H1 (cell line): ENCODE results near the gene BACE2. TPM values are rescaled to one million over a fixed set of nuclear protein-coding genes. Genes with fewer than 3 reads are reported as not detected.

ENCODE experiments used
- CTCF ChIA-PET: fragments of 300-600 bp; sonication (Branson Sonifier 250); formaldehyde crosslinking; loops from one replicate; lab custom pipeline; 2021; ENCODE audit not compliant: partially characterized antibody; lab: Charles Lee
- POLR2A ChIA-PET: fragments of 300-600 bp; sonication (Branson Sonifier 250); formaldehyde crosslinking; loops from one replicate; lab custom pipeline; 2021; ENCODE audit warnings: inconsistent platforms; ENCODE audit not compliant: partially characterized antibody; lab: Charles Lee
- DNase-seq, 2 experiments: peaks; one replicate each; pipeline versions ENCODE4 v3.0.0 to v3.0.0-alpha.2; 2010 to 2022; ENCODE audit warnings: low spot score in 2 of 2, low read depth in 1 of 2, mixed read lengths in 1 of 2
- FAIRE-seq: peaks from 2 replicates; lab custom pipeline; 2011; peaks lifted over from hg19 to GRCh38; lab: Jason Lieb, UNC
- H2AFZ ChIP-seq: 2 replicates; pipeline ENCODE4 v1.8.1; 2012; ENCODE audit warnings: low read length, inconsistent platforms
- H2AK5ac ChIP-seq: 2 replicates; pipeline ENCODE4 v1.6.1; 2013; ENCODE audit warnings: low read depth, low read length
- H2BK120ac ChIP-seq: replicated peaks from 2 replicates; pipeline ENCODE3; 2013; ENCODE audit warnings: low read depth, low read length, inconsistent platforms
- H2BK12ac ChIP-seq: 2 replicates; pipeline ENCODE4 v1.6.1; 2013; ENCODE audit warnings: low read depth, low read length
- H2BK15ac ChIP-seq: 2 replicates; pipeline ENCODE4 v1.6.1; 2013; ENCODE audit warnings: low read length
- H2BK20ac ChIP-seq: 2 replicates; pipeline ENCODE4 v1.6.1; 2013; ENCODE audit warnings: low read length
- H2BK5ac ChIP-seq: 2 replicates; pipeline ENCODE4 v1.6.1; 2013; ENCODE audit warnings: low read depth, low read length
- H3K14ac ChIP-seq: 2 replicates; pipeline ENCODE4 v1.6.1; 2013; ENCODE audit warnings: inconsistent platforms; ENCODE audit not compliant: insufficient read length
- H3K18ac ChIP-seq: 2 replicates; pipeline ENCODE4 v1.6.1; 2013; ENCODE audit warnings: low read length; ENCODE audit errors: extremely low read depth
- H3K23ac ChIP-seq: 2 replicates; pipeline ENCODE4 v1.6.1; 2013; ENCODE audit warnings: inconsistent platforms; ENCODE audit not compliant: insufficient read length
- H3K23me2 ChIP-seq: 2 replicates; pipeline ENCODE4 v1.6.1; 2013; ENCODE audit warnings: low read depth, low read length
- H3K27ac ChIP-seq: 2 replicates; pipeline ENCODE4 v1.6.1; 2011; ENCODE audit warnings: low read depth, low read length, inconsistent platforms
- H3K27me3 ChIP-seq, 4 experiments: replicated peaks in 1 of 4; 1 replicate in 1 of 4; 2 replicates in 3 of 4; pipeline versions ENCODE4 v1.6.1 to v1.8.1; 2011 to 2013; ENCODE audit warnings: low read length in 3 of 4, mild to moderate bottlenecking in 3 of 4, inconsistent platforms in 2 of 4, mixed read lengths in 2 of 4, moderate library complexity in 1 of 4; ENCODE audit not compliant: control insufficient read depth in 3 of 4, insufficient read depth in 3 of 4; ENCODE audit errors: extremely low read depth in 1 of 4
- H3K36me3 ChIP-seq, 4 experiments: 2 replicates each; pipeline versions ENCODE4 v1.6.1 to v1.8.1; 2011 to 2013; ENCODE audit warnings: mild to moderate bottlenecking in 4 of 4, low read length in 3 of 4, moderate library complexity in 2 of 4, control low read depth in 1 of 4, inconsistent platforms in 1 of 4; ENCODE audit not compliant: insufficient read depth in 4 of 4, control insufficient read depth in 2 of 4
- H3K4ac ChIP-seq: replicated peaks from 2 replicates; pipeline ENCODE3; 2013; ENCODE audit warnings: low read length, low read depth, mixed read lengths, inconsistent platforms; ENCODE audit not compliant: insufficient read length
- H3K4me1 ChIP-seq, 4 experiments: replicated peaks in 1 of 4; 1 replicate in 1 of 4; 2 replicates in 3 of 4; pipeline versions ENCODE4 v1.6.1 to v1.8.1; 2011 to 2013; ENCODE audit warnings: low read length in 3 of 4, inconsistent platforms in 2 of 4, mixed read lengths in 1 of 4; ENCODE audit not compliant: insufficient read depth in 4 of 4, control insufficient read depth in 3 of 4
- H3K4me2 ChIP-seq, 2 experiments: 2 replicates each; pipeline versions ENCODE4 v1.6.1 to v1.8.1; 2011 to 2013; ENCODE audit warnings: low read depth in 2 of 2, low read length in 2 of 2, control low read depth in 1 of 2, inconsistent platforms in 1 of 2, mild to moderate bottlenecking in 1 of 2; ENCODE audit not compliant: insufficient read depth in 1 of 2
- H3K4me3 ChIP-seq, 4 experiments: fragments of 200-600, 300-600 bp in 1 of 4; sonication (generic), shearing (Covaris generic), sonication (Bioruptor Twin) in 1 of 4; 2 replicates each; pipeline versions ENCODE4 v1.5.1 to v1.8.1; 2011 to 2016; ENCODE audit warnings: low read length in 4 of 4, low read depth in 3 of 4, control low read depth in 2 of 4, inconsistent platforms in 2 of 4, mild to moderate bottlenecking in 2 of 4, mixed read lengths in 1 of 4, moderate library complexity in 1 of 4; ENCODE audit not compliant: insufficient read depth in 2 of 4; ENCODE audit errors: extremely low read depth in 1 of 4
- H3K56ac ChIP-seq: replicated peaks from 2 replicates; pipeline ENCODE3; 2013; ENCODE audit warnings: low read depth, mild to moderate bottlenecking, mixed read lengths, low read length, inconsistent platforms; ENCODE audit not compliant: insufficient read length
- H3K79me1 ChIP-seq: 2 replicates; pipeline ENCODE4 v1.6.1; 2013; ENCODE audit warnings: low read depth, low read length, control low read depth
- H3K79me2 ChIP-seq, 2 experiments: 2 replicates each; pipeline versions ENCODE4 v1.6.1 to v1.8.1; 2012 to 2013; ENCODE audit warnings: low read length in 2 of 2, mild to moderate bottlenecking in 2 of 2, inconsistent platforms in 1 of 2; ENCODE audit not compliant: insufficient read depth in 2 of 2, control insufficient read depth in 1 of 2
- H3K9ac ChIP-seq, 4 experiments: replicated peaks in 1 of 4; 1 replicate in 1 of 4; 2 replicates in 3 of 4; pipeline versions ENCODE4 v1.6.1 to v1.8.1; 2011 to 2013; ENCODE audit warnings: low read depth in 3 of 4, low read length in 3 of 4, control low read depth in 2 of 4, mild to moderate bottlenecking in 2 of 4, moderate library complexity in 2 of 4, inconsistent platforms in 1 of 4; ENCODE audit errors: extremely low read depth in 1 of 4
- H3K9me3 ChIP-seq, 2 experiments: 2 replicates each; pipeline versions ENCODE4 v1.6.1 to v1.8.1; 2012 to 2013; ENCODE audit warnings: mild to moderate bottlenecking in 2 of 2, moderate library complexity in 2 of 2, control low read depth in 1 of 2, inconsistent platforms in 1 of 2, low read depth in 1 of 2, low read length in 1 of 2, mixed read lengths in 1 of 2; ENCODE audit not compliant: insufficient read depth in 2 of 2
- H4K20me1 ChIP-seq, 2 experiments: replicated peaks in 1 of 2; 2 replicates each; pipeline versions ENCODE3 to v1.8.1; 2011 to 2013; ENCODE audit warnings: inconsistent platforms in 2 of 2, low read length in 2 of 2, mild to moderate bottlenecking in 1 of 2; ENCODE audit not compliant: insufficient read depth in 2 of 2, control insufficient read depth in 1 of 2
- H4K5ac ChIP-seq: 2 replicates; pipeline ENCODE4 v1.6.1; 2013; ENCODE audit warnings: low read length, low read depth, mixed read lengths, inconsistent platforms; ENCODE audit not compliant: insufficient read length
- H4K8ac ChIP-seq: 2 replicates; pipeline ENCODE4 v1.8.0; 2013; ENCODE audit warnings: mild to moderate bottlenecking, moderate library complexity, low read length, inconsistent platforms; ENCODE audit not compliant: insufficient read depth; ENCODE audit errors: extremely low read depth
- H4K91ac ChIP-seq: replicated peaks from 2 replicates; pipeline ENCODE3; 2013; ENCODE audit warnings: low read length, mixed read lengths, inconsistent platforms; ENCODE audit not compliant: insufficient read length
- CHD2 ChIP-seq: IDR thresholded peaks from 2 replicates; pipeline ENCODE4 v1.6.1; 2012; ENCODE audit warnings: low read length, improper control_type of control experiment
- HDAC2 ChIP-seq, 2 experiments: fragments of 300-600 bp in 1 of 2; sonication (generic) in 1 of 2; IDR thresholded peaks; 2 replicates each; pipeline ENCODE4 v1.6.1; 2011 to 2012; ENCODE audit warnings: low read depth in 2 of 2, low read length in 2 of 2, mild to moderate bottlenecking in 2 of 2, moderate library complexity in 2 of 2, borderline replicate concordance in 1 of 2, inconsistent platforms in 1 of 2
- JUND ChIP-seq: IDR thresholded peaks from 2 replicates; pipeline ENCODE4 v1.6.1; 2011; ENCODE audit warnings: mild to moderate bottlenecking, improper control_type of control experiment, low read length
- KDM1A ChIP-seq: fragments of 200-600, 300-600 bp; sonication (generic); IDR thresholded peaks from 2 replicates; pipeline ENCODE4 v1.7.1; 2016; ENCODE audit warnings: mild to moderate bottlenecking, low read length, borderline replicate concordance
- KDM4A ChIP-seq: IDR thresholded peaks from one replicate; pipeline ENCODE4 v1.7.1; 2012; ENCODE audit warnings: low read depth, mild to moderate bottlenecking, moderate library complexity, low read length, inconsistent platforms; ENCODE audit not compliant: severe bottlenecking
- KDM5A ChIP-seq: fragments of 200-600 bp; IDR thresholded peaks from 2 replicates; pipeline ENCODE4 v1.7.1; 2012; ENCODE audit warnings: mild to moderate bottlenecking, low read length, inconsistent platforms, mixed read lengths
- MAFK ChIP-seq: IDR thresholded peaks from 2 replicates; pipeline ENCODE4 v1.6.1; 2012; ENCODE audit warnings: low read depth, mild to moderate bottlenecking, improper control_type of control experiment, low read length
- RFX5 ChIP-seq: IDR thresholded peaks from 2 replicates; pipeline ENCODE4 v1.6.1; 2011; ENCODE audit warnings: low read depth, low read length, improper control_type of control experiment, borderline replicate concordance
- RXRA ChIP-seq: IDR thresholded peaks from 2 replicates; pipeline ENCODE4 v1.6.1; 2011; ENCODE audit warnings: low read depth, mild to moderate bottlenecking, low read length, moderate library complexity; ENCODE audit not compliant: insufficient read depth
- SAP30 ChIP-seq: fragments of 300-600 bp; sonication (generic); IDR thresholded peaks from 2 replicates; pipeline ENCODE4 v1.7.1; 2012; ENCODE audit warnings: low read length, moderate library complexity, mild to moderate bottlenecking, inconsistent platforms; ENCODE audit not compliant: insufficient read depth, insufficient replicate concordance
- SIN3A ChIP-seq, 2 experiments: IDR thresholded peaks in 1 of 2; conservative IDR thresholded peaks in 1 of 2; 2 replicates each; pipeline ENCODE4 v1.6.1; 2011 to 2012; ENCODE audit warnings: low read length in 2 of 2, improper control_type of control experiment in 1 of 2, low read depth in 1 of 2, mild to moderate bottlenecking in 1 of 2
- TAF1 ChIP-seq: IDR thresholded peaks from 2 replicates; pipeline ENCODE4 v1.6.1; 2011; ENCODE audit warnings: mild to moderate bottlenecking, low read depth, low read length
- WGBS, 2 experiments: shearing (Covaris generic) in 1 of 2; methylation state at CpG; one replicate each; pipeline versions ENCODE4 v1.1.6 to v1.1.7; 2013 to 2015; ENCODE audit warnings: low lambda C conversion rate in 2 of 2, mixed read lengths in 2 of 2, inconsistent platforms in 1 of 2, low coverage in 1 of 2, missing lambda C conversion rate in 1 of 2; ENCODE audit not compliant: insufficient replicate concordance in 2 of 2, insufficient coverage in 1 of 2, insufficient read length in 1 of 2; ENCODE audit errors: extremely low coverage in 1 of 2, missing lambda C conversion rate in 1 of 2; 5-methylcytosine and 5-hydroxymethylcytosine counted together
- polyA plus RNA-seq, 7 experiments: library from polyadenylated mRNA; depleted of rRNA in 3 of 7; stranded (reverse) in 5 of 7; unstranded in 2 of 7; fragments of >200 nt in 5 of 7; fragments of 200-250 nt in 2 of 7; gene quantifications; 1 replicate in 5 of 7; 2 replicates in 1 of 7; 4 replicates in 1 of 7; pipeline versions ENCODE4 v1.2.1 to v1.2.3, GENCODE V29; 2011 to 2013; ENCODE audit warnings: missing spikeins in 2 of 7, mixed read lengths in 2 of 7
- total RNA-seq: library from RNA; stranded (reverse); fragmentation: NEBNext Ultra II Directional; extraction: Animal tissue kit (Norgen Biotek cat#: 25700); gene quantifications from 2 replicates; pipeline ENCODE4 v1.2.1, GENCODE V29; 2021

BACE2 gene
- total and polyA plus RNA-seq, 2 of the 8 experiments (the other 6 are each of a cell fraction or from before 2014, with no cell fraction given): 8.1 to 10.9 TPM

DNA sequence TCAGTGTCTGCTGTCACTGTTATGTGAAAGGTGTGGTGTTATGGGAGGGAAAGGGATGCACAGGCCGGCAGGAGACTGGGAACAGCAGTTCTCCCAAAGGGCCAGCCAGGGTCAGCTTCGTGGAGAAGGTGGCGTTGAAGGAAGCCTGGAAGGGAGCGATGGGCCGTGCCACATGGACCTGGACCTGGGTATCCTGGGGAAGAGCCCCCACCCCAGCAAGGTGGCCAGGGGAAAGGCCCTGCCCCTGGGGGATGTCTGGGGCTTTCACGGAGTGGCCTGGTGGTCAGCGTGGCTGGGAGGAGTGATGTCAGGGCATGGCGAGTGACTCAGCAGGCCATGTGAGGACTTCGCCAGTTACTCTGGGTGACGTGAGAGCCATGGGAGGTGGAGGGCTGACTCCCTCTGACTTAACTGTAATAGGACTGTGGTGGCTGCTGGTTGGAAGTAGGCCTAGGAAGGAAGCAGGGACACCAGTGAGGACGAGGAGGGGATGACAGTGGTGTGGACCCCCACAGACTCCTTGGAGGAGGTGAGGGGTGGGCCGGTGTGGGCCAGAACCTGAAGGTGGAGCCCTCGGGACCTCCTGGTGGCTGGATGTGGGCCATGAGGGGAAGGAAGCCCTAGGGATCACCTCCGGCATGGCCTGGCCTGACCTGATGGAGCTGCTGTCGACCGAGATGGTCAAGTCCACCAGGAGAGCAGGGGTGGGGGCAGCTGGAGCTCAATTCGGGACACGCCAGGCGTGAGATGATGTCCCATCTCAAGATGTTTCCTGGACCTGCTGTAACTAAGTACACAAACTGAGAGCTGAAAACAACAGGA is 54.5 kb downstream of the BACE2 start:
- 91% methylated on average over 15 of the region's 19 CpGs; no CpG with 5 or more reads in 1 of the 2 experiments for WGBS, 2 experiments
- TF ChIP-seq HDAC2 (IDR thresholded peaks at IDR 0.05; ENCODE audit: borderline replicate concordance in 1 of 2, low read depth in 2 of 2, low read length in 2 of 2): no peak
- TF ChIP-seq CHD2: no peak
- TF ChIP-seq RXRA: no peak
- TF ChIP-seq TAF1: no peak
- no peak for TF ChIP-seq RFX5
- TF ChIP-seq JUND: no peak
- no peak for TF ChIP-seq KDM4A
- no peak for TF ChIP-seq KDM5A
- no peak for TF ChIP-seq KDM1A
- no peak for TF ChIP-seq SIN3A (conservative IDR thresholded peaks at IDR 0.05 in 1 of 2, IDR thresholded peaks at IDR 0.05 in 1 of 2; ENCODE audit: low read depth in 1 of 2, low read length in 2 of 2)
- no peak for TF ChIP-seq MAFK
- TF ChIP-seq SAP30: no peak

More for the DNA sequence above, 54.5 kb downstream of the BACE2 start:
- Histone ChIP-seq H4K5ac (no peak overlapping the region), H4K20me1 (no peaks in the 10 kb centered on the region), H4K91ac (no peak overlapping the region), H3K23ac (no peak overlapping the region), H3K4me1 (no peaks in the 10 kb centered on the region), H2BK120ac (no peak overlapping the region), H2AFZ (no peak overlapping the region), H3K4ac (peak overlapping the region; percentile 32), H4K8ac (no peak overlapping the region), H3K36me3 (no peaks in the 10 kb centered on the region), H3K79me2 (no peaks in the 10 kb centered on the region), H3K23me2 (no peaks in the 10 kb centered on the region), H2BK5ac (no peak overlapping the region), H2AK5ac (no peak overlapping the region), H3K9ac (no peak overlapping the region), H3K4me3 (no peak overlapping the region), H3K14ac (no peak overlapping the region), H3K18ac (no peak overlapping the region), H2BK20ac (no peak overlapping the region), H2BK12ac (no peak overlapping the region), H3K9me3 (no peaks in the 10 kb centered on the region), H3K56ac (no peak overlapping the region), H3K27me3 (no peaks in the 10 kb centered on the region), H3K4me2 (no peak overlapping the region), H2BK15ac (0 out of 2 replicates have a peak overlapping the region, but pooled peaks have one; percentile 61), H3K27ac (no peak overlapping the region), H3K79me1 (no peaks in the 10 kb centered on the region)
- CTCF ChIA-PET: interaction anchor here (1.2 to 1.6 kb wide), 2 partner anchors 41 to 88 kb away, joined by 3 read pairs; no protein-coding TSS in a partner anchor
- POLR2A ChIA-PET: interaction anchor here (1.3 kb wide), 1 partner anchor 28 kb away, joined by 3 read pairs; no protein-coding TSS in a partner anchor
- DNase-seq (no peak), FAIRE-seq (no peak)
